ENCODE measurements around the gene CDKAL1.
"Not testable (repeated sequence)": the region's sequence is repeated elsewhere in the genome, so short reads cannot be mapped to it uniquely, and the experiment has no call there.

The CDKAL1 gene

DNA sequence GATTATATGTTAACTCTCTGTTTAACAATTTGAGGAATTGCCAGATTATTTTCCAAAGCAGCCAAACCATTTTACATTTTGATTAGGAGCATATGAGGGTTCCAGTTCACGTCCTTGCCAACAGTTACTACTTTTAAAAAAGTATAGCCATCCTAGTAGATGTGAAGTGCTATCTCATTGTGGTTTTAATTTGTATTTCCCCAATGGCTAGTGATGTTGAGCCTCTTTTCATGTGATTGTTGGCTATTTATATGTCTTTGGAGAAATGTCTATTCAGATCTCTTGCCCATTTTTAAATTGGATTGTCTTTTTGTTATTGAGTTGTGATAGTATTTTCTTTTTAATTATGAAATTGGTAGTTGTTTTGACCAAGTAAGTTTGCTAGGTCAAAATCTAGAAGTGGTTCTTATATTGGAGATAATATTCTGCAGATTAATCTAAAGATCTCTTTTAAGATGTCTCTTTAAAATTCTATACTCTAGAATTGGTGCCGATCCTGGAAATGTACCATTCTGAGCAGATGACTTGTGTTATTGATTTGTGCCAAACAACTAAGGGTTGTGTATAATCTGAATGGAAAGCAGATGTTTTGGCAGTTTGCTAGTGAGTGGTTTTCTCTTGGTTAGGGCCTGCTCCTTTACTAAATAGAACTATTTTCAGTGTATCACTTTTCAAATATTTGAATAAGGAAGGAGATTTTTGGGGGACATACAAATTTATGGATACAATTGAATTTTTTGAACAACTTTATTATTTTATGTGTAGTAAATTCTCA, 99.5 kb downstream of the CDKAL1 start:
- DNase-seq (ENCODE audit: low read depth, low spot score) = no peak

GRCh38 chr6:20639161-20639560, 104.9 kb downstream of the CDKAL1 start:
- DNase-seq (ENCODE audit: low read depth, low spot score) = no peak

DNA sequence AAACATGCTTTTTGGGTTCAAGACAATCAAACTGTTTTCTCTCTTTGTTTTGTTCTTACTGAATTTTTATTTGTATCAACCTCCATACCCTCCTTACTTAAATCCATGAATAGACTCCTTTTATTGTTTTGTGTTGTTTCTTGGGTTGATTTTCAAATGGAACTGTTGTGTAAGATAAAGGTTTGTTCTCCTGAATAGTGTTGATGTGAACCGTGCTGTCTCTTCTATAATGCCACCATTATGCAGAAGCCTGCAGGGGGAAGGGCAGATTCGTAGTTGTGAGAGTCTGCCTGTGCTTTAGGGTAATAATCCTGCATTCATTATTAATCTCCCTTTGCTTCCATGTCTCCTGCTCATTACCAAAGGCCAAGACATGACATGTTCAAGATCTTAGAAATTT, 105.9 kb downstream of the CDKAL1 start:
- DNase-seq (ENCODE audit: low read depth, low spot score) = no peak

DNA sequence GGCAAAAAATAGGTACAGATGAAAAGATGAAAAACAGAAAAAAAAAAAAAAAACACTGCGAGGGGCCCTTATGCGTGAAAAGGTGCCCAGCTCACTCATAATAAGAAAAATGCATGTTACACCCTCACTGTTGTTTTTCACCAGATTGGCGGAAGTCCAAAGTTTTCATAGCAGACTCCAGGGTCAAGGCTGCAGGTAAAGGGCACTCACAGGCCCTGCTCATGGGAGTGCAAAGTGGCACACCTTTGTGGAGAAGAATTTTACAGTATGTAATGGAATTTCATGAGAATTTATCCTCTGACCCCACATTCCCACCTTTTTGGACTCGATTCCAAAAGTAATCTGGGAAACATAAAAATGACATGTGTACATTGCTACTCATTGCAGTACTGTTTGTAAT, 108.2 kb downstream of the CDKAL1 start:
- no peak for DNase-seq (ENCODE audit: low read depth, low spot score)

GRCh38 chr6:20644667-20645370, 110.6 kb downstream of the CDKAL1 start:
- no peak for DNase-seq (ENCODE audit: low read depth, low spot score)

GRCh38 chr6:20645572-20645971, 111.3 kb downstream of the CDKAL1 start:
- not testable (repeated sequence) for DNase-seq (ENCODE audit: low read depth, low spot score)

DNA sequence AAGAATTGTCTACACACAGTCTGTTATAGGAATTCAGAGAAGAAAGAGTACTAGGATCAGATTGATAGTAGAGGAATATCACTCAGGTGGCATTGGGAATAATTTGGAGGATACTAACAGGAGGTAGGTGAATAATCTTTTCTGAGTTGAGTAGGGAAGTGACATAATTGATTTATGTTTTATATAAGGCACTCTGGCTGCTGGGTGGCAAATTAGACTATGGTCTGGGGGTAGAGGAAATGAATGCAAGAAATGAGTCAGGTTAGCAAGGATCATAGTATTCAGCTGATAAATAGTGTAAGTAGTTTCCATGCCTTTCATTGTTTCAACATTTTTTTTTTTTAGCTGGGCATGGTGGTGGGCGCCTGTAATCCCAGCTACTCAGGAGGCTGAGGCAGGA, 113.3 kb downstream of the CDKAL1 start:
- DNase-seq (ENCODE audit: low read depth, low spot score) = no peak

- not testable (repeated sequence) for DNase-seq (ENCODE audit: low read depth, low spot score)
Measured at GRCh38 chr6:20649696-20650470, 115.6 kb downstream of the CDKAL1 start.

GRCh38 chr6:20652299-20653084, 118.2 kb downstream of the CDKAL1 start:
- no peak for DNase-seq (ENCODE audit: low read depth, low spot score)

DNA sequence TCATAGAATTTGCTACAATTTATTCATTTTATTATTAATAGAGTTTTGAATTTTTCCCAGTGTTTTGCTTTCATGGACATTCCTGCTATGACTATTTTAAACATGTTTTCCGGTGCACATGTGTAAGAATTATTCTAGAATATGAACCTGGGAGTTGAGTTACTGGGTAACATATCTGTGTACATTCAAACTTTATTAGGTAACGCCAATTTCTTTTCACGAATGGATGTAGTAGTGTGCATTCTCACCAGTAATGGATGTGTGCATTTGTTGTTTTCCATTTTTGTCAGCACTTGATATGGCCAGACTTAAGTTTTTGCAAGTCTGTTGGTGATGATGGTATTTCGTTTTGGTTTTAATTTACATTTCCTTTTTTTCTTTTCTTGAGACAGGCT, 118.8 kb downstream of the CDKAL1 start:
- DNase-seq (ENCODE audit: low read depth, low spot score) = no peak

DNA sequence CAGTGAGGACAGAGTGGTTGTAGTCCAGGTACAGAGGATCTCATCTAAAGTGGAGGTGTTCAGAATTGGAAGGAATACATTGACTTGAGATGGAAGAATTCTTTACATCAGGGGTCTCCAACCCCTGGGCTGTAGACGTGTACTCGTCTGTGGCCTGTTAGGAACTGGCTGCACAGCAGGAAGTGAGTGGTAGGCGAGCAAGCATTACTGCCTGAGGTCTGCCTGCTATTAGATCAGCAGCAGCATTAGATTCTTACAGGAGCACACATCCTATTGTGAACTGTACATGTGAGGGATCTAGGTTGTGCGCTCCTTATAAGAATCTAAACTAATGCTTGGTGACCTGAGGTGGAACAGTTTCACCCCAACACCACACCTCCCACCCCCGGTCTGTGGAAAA, 121.1 kb downstream of the CDKAL1 start:
- DNase-seq (ENCODE audit: low read depth, low spot score) = no peak

- no peak for DNase-seq (ENCODE audit: low read depth, low spot score)
Measured at GRCh38 chr6:20657274-20657800, 123.1 kb downstream of the CDKAL1 start.

- no peak for DNase-seq (ENCODE audit: low read depth, low spot score)
Measured at GRCh38 chr6:20658053-20658452, 123.8 kb downstream of the CDKAL1 start.

GRCh38 chr6:20658516-20658915, 124.3 kb downstream of the CDKAL1 start:
- no peak for DNase-seq (ENCODE audit: low read depth, low spot score)

DNA sequence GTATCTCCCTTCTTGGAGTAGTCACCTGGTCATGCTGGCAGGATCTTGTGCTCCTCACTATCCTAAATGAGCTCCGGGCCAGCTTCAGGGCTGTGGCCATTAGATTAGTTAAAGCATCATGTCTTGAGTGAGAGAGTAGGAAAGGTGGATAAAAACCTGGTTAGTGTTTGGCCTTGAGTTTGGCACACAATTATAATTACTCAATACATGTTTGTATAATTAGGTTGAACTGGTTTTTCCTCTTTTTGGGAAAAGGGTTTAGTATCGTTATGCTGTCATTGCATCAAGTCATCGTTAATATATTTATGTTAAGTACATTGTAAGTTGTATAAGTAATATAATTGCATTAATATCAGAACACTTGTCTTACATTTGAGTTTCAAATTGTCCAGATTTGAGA, 126.3 kb downstream of the CDKAL1 start:
- DNase-seq (ENCODE audit: low read depth, low spot score) = no peak

DNA sequence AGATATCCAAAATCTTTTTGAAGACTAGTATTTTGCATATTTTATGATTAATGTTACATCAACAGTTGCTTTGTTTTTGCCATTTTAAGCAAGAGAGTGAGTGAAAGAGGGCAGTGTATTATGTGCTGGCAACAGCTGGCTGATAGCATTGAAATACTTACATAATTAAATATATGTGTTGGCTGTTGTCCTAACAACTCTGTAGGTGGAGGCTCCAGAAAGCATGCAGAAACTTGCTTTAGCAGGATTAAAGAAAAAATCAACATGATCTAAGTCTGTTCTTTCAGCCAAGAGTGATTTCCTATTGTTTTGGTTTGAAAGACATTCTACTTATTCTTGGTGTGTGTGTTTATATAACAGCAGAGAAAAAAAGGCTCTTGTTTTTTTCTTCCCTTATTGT, 127.5 kb downstream of the CDKAL1 start:
- DNase-seq (ENCODE audit: low read depth, low spot score) = no peak

GRCh38 chr6:20664250-20664649, 130.0 kb downstream of the CDKAL1 start:
- DNase-seq (ENCODE audit: low read depth, low spot score) = no peak

GRCh38 chr6:20665290-20665689, 131.0 kb downstream of the CDKAL1 start:
- DNase-seq (ENCODE audit: low read depth, low spot score) = no peak

DNA sequence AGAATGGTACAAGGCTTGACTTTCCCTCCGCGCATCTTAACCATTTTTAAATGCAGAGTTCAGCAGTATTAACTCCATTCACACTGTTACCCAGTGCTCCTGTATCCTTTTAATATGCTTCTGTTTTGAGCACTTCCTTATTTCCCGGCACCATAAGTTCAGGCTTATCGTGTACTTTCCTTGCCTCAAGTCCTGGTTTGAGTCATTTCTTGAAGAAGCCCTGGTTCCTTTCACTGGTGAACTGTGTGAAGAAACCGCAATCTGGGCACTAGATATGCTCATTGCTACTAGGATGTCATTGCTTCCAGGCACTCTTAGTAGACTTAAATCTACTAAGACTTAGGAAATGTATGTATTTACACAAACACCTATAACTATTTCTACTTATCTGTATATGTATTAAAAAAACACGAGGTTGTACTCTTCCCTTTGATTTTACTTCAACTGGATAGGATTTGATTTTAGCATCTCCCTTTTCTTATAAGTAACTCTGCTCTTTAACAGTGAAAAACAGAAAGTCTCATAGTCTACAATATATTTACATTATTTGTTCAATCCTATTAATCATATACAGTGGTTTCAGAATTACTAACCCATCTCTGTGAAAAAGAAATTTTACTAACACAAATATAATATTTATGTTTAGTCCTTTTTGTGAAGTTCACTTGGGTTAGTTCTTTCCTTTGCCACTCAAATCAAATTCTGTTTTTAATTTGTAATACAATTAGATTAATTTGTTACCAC, 135.5 kb downstream of the CDKAL1 start:
- DNase-seq (ENCODE audit: low read depth, low spot score) = no peak

- DNase-seq (ENCODE audit: low read depth, low spot score) = no peak
Measured at GRCh38 chr6:20670750-20671149, 136.5 kb downstream of the CDKAL1 start.

GRCh38 chr6:20672038-20672437, 137.8 kb downstream of the CDKAL1 start:
- no peak for DNase-seq (ENCODE audit: low read depth, low spot score)

Data from ELF-1 (cell line).